SU-DHL-6 (cell line): ENCODE results near the gene MARCHF3.

ENCODE experiments used
- CTCF ChIP-seq: fragments of 200-600 bp; sonication (generic); IDR thresholded peaks from one replicate; pipeline ENCODE4 v1.5.1; 2017; ENCODE audit warnings: antibody characterized with exemption, mild to moderate bottlenecking, low read length, moderate library complexity; ENCODE audit not compliant: insufficient read depth, poor library complexity, severe bottlenecking
- EZH2phosphoT487 ChIP-seq: fragments of 200-600 bp; sonication (generic), shearing (Covaris generic); conservative IDR thresholded peaks from 2 replicates; pipeline ENCODE4 v1.6.1; 2018; ENCODE audit warnings: mild to moderate bottlenecking, antibody characterized with exemption, low read length, moderate library complexity, mixed read lengths

GRCh38 chr5:126831156-126831555, 199.2 kb downstream of the MARCHF3 start:
- TF ChIP-seq CTCF (no peak), EZH2phosphoT487 (no peak)
